ENCODE measurements around the gene LILRA6.

GRCh38 chr19:54255105-54255775, 12.7 kb upstream of the LILRA6 start:
- TF ChIP-seq CTCF (IDR thresholded peaks at IDR 0.05; ENCODE audit: low read length): no peak
- no peak for TF ChIP-seq EZH2 (IDR thresholded peaks at IDR 0.05; ENCODE audit: borderline replicate concordance, low read length)

Measured in OCI-LY1 (cell line).